Mucosa of stomach (tissue), 1 donor: ENCODE results near the gene GRHPR.
"Not testable (repeated sequence)": the region's sequence is repeated elsewhere in the genome, so short reads cannot be mapped to it uniquely, and the experiment has no call there.

ENCODE experiments used
- H3K27me3 ChIP-seq: one replicate; pipeline ENCODE4 v1.7.0; 2013; ENCODE audit warnings: mild to moderate bottlenecking, low read length; ENCODE audit not compliant: control insufficient read depth, insufficient read depth
- H3K36me3 ChIP-seq: one replicate; pipeline ENCODE4 v1.7.0; 2013; ENCODE audit warnings: low read length; ENCODE audit not compliant: control insufficient read depth, insufficient read depth
- H3K4me1 ChIP-seq: one replicate; pipeline ENCODE4 v1.7.0; 2013; ENCODE audit warnings: mild to moderate bottlenecking, low read length; ENCODE audit not compliant: control insufficient read depth, insufficient read depth
- H3K4me3 ChIP-seq: one replicate; pipeline ENCODE4 v1.7.0; 2013; ENCODE audit warnings: low read length
- H3K9ac ChIP-seq: one replicate; pipeline ENCODE4 v1.7.0; 2013; ENCODE audit warnings: mild to moderate bottlenecking, low read length, moderate library complexity
- H3K9me3 ChIP-seq: one replicate; pipeline ENCODE4 v1.7.0; 2013; ENCODE audit warnings: mild to moderate bottlenecking, low read length, moderate library complexity; ENCODE audit not compliant: control insufficient read depth
- donor health status: Pancreatic carcinoma.

Gene GRHPR

DNA sequence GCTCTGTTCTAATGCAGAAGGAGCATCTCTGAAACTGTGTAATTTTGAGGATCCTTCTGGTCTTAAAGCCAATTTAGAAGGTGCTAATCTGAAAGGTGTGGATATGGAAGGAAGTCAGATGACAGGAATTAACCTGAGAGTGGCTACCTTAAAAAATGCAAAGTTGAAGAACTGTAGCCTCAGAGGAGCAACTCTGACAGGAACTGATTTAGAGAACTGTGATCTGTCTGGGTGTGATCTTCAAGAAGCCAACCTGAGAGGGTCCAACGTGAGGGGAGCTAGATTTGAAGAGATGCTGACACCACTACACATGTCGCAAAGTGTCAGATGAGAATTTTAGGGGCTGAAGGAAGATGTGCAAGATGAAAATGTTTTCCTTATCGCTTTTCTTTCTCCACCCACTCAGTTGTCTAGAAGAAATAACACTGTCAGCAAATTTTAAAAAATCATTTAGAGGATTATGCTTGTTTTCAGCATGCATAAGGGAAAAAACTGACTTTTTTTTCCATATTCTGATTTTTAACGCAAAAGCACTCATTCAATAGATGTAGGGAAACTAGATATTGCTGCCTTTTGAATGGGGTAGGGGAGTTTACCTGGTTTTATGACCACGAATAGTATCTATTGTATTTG lies 55.6 kb downstream of the GRHPR start:
- not testable (repeated sequence) for H3K4me1 ChIP-seq, H3K9ac ChIP-seq, H3K36me3 ChIP-seq, H3K4me3 ChIP-seq, H3K9me3 ChIP-seq, H3K27me3 ChIP-seq

GRCh38 chr9:37480759-37481158 lies 58.3 kb downstream of the GRHPR start:
- H3K4me3 ChIP-seq: no peak overlapping the region
- no peaks in the 10 kb centered on the region for H3K9me3 ChIP-seq
- peaks cover 8% of the 10 kb centered on the region for H3K4me1 ChIP-seq
- H3K9ac ChIP-seq: no peak overlapping the region
- H3K27me3 ChIP-seq: no peaks in the 10 kb centered on the region
- H3K36me3 ChIP-seq: no peaks in the 10 kb centered on the region

- Histone ChIP-seq H3K9ac (peak within 1 kb of the TSS; percentile 82), H3K36me3 (no peaks in the 10 kb centered on the region), H3K4me1 (peaks cover 20% of the 10 kb centered on the region), H3K4me3 (peak within 1 kb of the TSS; percentile 81), H3K9me3 (no peaks in the 10 kb centered on the region), H3K27me3 (no peaks in the 10 kb centered on the region)
Measured at GRCh38 chr9:37485389-37486255, 63.1 kb downstream of the GRHPR start, which contains the start of gene POLR1E. POLR1E (plus strand) TSS chr9:37485948; CDS start chr9:37486048, 100 bp downstream.

- no peaks in the 10 kb centered on the region for H3K9me3 ChIP-seq
- H3K4me3 ChIP-seq: peak overlapping the region; percentile 81
- H3K36me3 ChIP-seq: no peaks in the 10 kb centered on the region
- H3K4me1 ChIP-seq: peaks cover 20% of the 10 kb centered on the region
- H3K9ac ChIP-seq: peak overlapping the region; percentile 82
- H3K27me3 ChIP-seq: no peaks in the 10 kb centered on the region
Measured at GRCh38 chr9:37486256-37486615, 63.7 kb downstream of the GRHPR start.
